TTC549 (cell line): ENCODE measurements around the gene NACC2.

Experiments used
- FAIRE-seq: peaks from 2 replicates; lab custom pipeline; 2012; peaks lifted over from hg19 to GRCh38; lab: Jason Lieb, UNC

Gene NACC2

GRCh38 chr9:136055715-136056545, 39.2 kb downstream of the NACC2 start:
- no peak for FAIRE-seq

DNA sequence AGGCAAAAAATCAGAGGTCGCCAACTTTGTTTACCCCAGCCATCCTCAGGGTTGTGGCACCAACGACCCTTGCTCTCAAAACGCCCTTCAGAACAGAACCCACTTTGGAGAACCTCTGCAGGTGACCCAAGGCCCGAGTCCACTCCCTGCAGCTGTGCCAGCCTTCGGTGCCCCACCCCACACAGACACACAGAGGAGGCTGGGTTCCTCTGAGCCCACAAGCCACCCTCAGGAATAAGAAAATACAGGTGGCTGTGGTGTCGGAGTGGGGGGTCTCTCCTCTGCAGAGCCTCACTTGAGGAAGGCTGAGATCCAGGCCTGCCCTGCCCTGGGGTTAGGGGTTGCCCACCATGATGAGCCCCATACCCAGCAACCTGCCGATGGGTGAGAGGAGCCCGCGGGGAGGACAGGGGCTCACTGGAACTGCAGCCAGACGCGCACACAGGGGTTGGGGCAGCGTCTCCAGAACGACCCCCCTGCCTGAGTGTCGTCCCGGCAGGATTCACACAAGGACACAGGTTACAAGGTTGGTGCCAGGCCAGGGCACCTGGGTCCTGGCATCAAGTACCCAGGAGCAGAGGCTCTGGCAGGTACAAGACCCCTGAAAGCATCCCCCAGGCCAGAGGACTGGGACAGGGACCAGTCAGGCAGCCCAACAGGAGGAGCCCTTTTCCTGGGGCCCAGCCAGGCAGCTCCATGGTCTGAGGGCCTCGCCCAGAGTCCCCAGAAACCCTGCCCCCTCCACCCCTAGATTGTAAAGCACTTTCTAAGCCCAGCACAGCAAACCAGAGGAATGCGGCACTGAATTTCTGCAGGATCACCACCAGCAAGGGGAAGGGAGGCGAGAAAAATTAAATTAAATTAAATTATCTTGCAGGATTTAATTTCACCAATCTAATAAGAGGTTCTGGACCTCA, 40.0 kb downstream of the NACC2 start:
- no peak for FAIRE-seq

- FAIRE-seq: no peak
Measured at GRCh38 chr9:136054146-136054545, 40.9 kb downstream of the NACC2 start.

- no peak for FAIRE-seq
Measured at GRCh38 chr9:136053757-136054142, 41.3 kb downstream of the NACC2 start.

- no peak for FAIRE-seq
Measured at GRCh38 chr9:136052991-136053756, 41.9 kb downstream of the NACC2 start.

- no peak for FAIRE-seq
Measured at GRCh38 chr9:136052472-136052880, 42.6 kb downstream of the NACC2 start.

GRCh38 chr9:136051837-136052471, 43.1 kb downstream of the NACC2 start:
- peak; percentile 40 for FAIRE-seq

- no peak for FAIRE-seq
Measured at GRCh38 chr9:136051453-136051836, 43.6 kb downstream of the NACC2 start.

- no peak for FAIRE-seq
Measured at GRCh38 chr9:136050701-136051452, 44.2 kb downstream of the NACC2 start.

DNA sequence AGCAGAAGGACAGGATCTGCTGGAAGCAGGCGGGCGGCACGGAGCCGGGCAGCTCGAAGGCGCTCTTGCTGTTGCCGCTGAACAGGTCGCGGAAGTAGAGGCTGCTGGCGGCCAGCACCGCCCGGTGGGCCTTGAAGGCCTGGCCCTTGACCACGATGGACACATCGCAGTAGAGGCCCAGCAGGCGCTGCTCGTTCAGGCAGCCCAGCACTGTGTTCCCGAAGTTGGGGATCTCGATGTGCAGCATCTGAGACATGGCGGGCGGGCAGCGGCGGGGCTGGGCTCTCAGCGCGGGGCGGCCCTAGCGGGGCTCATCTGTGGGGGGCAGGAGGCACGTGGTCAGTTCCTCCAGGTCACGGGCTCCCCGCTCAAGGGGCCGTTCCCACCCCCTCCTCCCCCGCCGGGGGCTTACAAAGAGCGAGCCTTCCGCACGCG, 44.8 kb downstream of the NACC2 start:
- no peak for FAIRE-seq

GRCh38 chr9:136049491-136050265, 45.4 kb downstream of the NACC2 start:
- FAIRE-seq: no peak

DNA sequence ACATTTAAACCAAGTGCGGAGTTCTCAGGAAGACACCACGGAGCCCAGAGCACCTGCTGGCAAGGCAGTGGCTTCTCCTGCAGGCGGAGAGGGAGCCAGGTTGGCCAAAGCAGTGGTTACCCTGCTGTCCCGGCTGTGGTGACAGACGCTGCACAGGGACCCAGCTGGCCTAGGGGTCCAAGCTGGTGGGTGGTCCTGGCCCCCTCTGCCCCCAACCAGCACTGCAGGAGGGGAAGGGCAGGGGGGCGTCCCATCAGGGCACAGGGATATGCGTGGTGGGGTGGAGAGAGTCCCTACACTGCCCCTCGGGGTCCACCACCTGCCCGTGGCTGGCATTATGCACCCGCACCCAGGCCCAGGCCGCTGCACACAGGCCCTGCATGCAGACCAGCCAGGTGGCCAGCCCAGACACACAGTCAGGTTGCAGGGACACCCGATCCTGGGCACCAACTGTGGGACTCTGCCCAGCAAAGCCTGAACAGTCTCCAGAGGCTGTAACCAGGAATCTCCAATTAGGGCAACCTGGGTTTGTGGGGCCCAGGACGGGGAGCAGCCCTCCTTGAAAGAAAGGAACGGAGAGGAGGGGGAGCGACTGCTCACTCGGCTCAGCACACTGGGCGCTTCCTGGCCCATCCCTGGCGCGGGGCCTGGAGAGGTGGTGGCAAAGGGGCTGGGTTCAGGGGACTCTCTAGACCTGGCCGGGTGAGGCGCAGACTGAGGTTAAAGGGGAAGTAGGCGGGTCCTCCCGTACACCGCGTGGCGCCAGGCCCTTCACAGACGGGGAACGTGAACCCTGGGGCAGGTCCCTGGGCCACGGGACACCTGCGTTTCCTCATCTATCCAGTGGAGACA, 46.3 kb downstream of the NACC2 start:
- FAIRE-seq: no peak

DNA sequence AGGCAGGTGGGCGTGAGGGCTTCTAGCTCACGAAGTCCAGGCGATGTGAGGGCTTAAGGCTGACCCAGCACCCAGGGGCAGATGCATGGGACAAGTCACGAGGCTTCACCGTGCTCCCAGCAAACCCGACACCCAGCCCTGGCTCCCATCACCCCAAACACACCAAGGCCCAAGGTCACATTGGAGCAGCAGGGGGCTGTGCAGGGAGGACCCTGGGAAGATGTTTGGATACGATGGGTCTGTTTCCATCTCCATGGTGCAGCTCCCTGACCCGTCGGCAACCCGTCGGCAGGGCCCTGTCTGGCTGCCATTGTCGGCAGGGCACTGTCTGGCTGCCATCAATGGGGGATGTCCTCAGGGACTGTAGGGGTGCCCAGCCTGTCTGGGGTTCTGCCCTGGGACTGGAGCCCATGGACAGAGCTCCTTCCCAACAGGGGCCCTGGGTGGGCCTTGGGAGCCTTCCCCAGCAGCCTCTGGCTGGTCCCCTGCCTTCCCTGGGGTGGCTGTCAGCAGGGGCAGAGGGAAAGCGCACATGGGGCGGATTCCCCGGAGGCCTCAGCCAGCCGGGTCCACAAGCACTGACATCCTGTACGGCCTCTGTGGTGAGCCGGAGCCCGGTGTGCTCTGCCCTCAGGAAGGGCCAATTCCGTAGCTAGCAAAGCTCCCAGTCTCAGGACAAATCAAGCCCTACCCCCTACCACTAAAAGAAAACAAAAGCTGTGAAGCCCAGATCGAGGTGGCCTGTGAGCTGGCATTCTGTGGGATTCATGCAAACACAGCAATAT, 47.1 kb downstream of the NACC2 start:
- no peak for FAIRE-seq

- FAIRE-seq: no peak
Measured at GRCh38 chr9:136047076-136047774, 47.9 kb downstream of the NACC2 start.

DNA sequence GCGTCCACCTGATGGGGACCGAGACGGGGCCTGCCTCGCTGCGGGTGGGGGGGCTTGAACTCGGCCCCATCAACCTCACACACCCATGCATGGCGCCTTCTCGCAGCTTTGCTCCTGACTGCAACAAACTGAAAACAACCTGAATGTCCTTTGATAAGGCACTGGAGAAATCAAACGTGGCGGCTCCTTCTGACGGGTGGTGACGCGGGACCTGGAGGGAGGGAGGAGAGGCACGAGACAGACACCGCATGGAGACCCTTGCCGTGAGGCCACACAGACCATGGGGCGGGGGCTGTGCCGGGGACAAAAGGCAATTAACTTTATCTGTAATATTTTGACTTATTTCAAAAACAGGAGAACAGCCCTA, 48.6 kb downstream of the NACC2 start:
- no peak for FAIRE-seq

DNA sequence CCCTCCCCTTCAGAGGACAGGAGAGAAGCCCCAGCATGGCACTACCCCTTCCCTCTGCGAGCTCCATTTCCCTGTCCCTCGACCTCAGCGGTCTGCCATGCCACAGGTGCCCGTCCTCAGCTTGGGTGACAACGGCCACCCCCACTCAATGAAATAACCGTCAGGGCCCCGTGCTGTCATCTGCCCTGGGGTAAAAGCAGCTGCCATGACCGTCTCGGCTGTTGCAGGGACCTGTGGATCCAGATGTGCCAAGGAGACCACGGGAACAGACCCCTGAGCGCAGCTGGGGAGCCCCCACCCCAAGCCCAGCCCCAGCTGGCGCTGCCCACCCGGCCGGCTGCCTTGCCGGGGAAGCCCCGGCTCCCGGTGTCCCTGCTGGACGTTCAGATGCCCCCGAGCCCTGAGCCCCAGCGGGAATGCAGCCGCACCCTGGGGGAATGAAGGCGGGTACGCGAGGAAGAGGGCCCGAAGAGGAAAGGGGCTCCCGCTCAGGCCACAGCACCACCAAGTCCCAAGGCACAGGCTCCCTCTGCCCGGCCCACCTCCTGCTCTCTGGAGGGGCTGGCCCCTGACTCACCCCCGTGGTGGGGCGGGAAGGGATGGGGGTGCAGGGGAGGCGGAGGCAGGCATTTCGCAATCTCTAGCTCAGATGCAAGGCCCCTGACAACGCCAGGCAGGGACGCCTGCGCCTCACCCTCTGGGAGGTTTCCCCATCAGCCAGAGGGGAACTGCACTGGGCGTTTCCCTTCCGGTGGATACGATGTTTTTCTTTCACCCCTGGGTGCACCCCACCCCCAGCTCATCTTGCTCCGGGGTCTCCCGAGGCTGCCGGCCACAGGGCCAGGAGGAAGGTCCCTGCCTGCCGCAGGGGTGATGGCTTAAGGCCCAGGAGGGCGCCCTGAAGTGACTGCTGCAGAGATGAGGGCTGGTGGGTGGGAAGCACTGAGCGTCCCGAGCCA, 49.2 kb downstream of the NACC2 start:
- no peak for FAIRE-seq
